ENCODE results near the gene MAST3.
"Not testable (repeated sequence)": the region's sequence is repeated elsewhere in the genome, so short reads cannot be mapped to it uniquely, and the experiment has no call there.

The MAST3 gene

DNA sequence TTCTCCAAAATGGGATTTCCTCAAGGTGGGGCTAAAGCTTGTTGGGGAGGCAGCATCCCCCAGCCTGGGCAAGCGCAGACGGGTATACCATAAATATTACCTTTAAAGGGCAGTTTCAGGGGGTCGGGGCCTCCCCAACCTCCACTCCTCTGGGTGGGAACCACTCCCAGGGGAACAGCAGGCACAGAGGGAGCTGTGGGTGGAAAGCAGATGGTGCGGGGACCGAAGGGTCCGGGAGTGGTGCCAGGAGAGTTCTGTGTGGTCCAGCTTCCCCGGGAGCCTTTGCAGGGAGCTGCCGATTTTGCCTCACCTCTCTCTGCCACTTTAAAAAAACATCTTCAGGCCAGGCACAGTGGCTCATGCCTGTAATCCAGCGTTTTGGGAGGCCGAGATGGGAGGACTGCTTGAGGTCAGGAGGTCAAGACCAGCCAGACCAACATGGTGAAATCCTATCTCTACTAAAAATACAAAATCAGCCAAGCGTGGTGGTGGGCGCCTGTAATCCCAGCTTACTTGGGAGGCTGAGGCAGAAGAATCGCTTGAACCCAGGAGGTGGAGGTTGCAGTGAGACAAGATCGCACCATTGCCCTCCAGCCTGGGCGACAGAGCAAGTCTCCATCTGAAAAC is 5.5 kb downstream of the MAST3 start:
- peaks cover 5% of the 10 kb centered on the region for H3K4me1 ChIP-seq (ENCODE audit: control insufficient read depth, low read depth, low read length)
- H3K4me3 ChIP-seq (ENCODE audit: low read length), result no peak overlapping the region
- peaks cover 18% of the 10 kb centered on the region for H3K27me3 ChIP-seq (ENCODE audit: control insufficient read depth, insufficient read depth, low read length)
- no peak overlapping the region for H3K27ac ChIP-seq (ENCODE audit: low read length)
- no peaks in the 10 kb centered on the region for H3K36me3 ChIP-seq (ENCODE audit: control insufficient read depth, low read depth, low read length)
- no peak overlapping the region for H3K9ac ChIP-seq (ENCODE audit: low read length)
- H3K9me3 ChIP-seq (ENCODE audit: control insufficient read depth, low read depth, low read length), result no peaks in the 10 kb centered on the region

DNA sequence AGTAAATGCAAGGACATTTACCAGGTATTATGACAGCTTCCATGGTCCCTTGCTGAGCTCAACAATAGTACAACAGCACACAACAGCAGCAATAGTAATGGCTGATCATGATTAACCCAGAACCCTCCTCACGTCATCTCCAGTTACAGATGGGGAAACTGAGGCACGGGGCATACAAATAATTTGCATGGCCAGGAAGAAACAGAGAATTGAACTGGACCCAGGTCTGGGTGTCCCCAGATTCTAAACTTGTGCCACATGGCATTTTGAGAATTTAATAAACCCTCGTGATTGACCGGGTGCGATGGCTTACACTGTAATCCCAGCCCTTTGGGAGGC is 7.2 kb downstream of the MAST3 start:
- no peaks in the 10 kb centered on the region for H3K36me3 ChIP-seq (ENCODE audit: control insufficient read depth, low read depth, low read length)
- H3K9me3 ChIP-seq (ENCODE audit: control insufficient read depth, low read depth, low read length), result no peaks in the 10 kb centered on the region
- H3K4me3 ChIP-seq (ENCODE audit: low read length), result peak overlapping the region; percentile 43
- H3K27ac ChIP-seq (ENCODE audit: low read length), result no peak overlapping the region
- peaks cover 8% of the 10 kb centered on the region for H3K4me1 ChIP-seq (ENCODE audit: control insufficient read depth, low read depth, low read length)
- no peak overlapping the region for H3K9ac ChIP-seq (ENCODE audit: low read length)
- H3K27me3 ChIP-seq (ENCODE audit: control insufficient read depth, insufficient read depth, low read length), result peaks cover 17% of the 10 kb centered on the region

DNA sequence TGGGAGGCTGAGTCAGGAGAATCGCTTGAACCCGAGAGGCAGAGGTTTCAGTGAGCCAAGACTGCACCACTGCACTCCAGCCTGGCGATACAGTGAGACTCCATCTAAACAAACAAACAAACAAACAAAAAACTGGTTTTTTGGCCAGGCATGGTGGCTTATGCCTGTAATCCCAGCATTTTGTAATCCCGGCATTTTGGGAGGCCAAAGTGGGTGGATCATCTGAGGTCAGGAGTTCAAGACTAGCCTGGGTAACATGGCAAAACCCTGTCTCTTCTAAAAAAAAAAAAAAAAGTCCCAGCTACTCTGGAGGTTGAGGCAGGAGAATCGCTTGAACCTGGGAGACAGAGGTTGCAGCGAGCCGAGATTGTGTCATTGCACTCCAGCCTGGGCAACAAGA is 7.7 kb downstream of the MAST3 start:
- not testable (repeated sequence) for H3K4me1 ChIP-seq (ENCODE audit: control insufficient read depth, low read depth, low read length); H3K4me3 ChIP-seq (ENCODE audit: low read length); H3K36me3 ChIP-seq (ENCODE audit: control insufficient read depth, low read depth, low read length); H3K9ac ChIP-seq (ENCODE audit: low read length); H3K9me3 ChIP-seq (ENCODE audit: control insufficient read depth, low read depth, low read length); H3K27ac ChIP-seq (ENCODE audit: low read length)
- H3K27me3 ChIP-seq (ENCODE audit: control insufficient read depth, insufficient read depth, low read length), result peaks cover 17% of the 10 kb centered on the region

GRCh38 chr19:18107235-18107634 is 9.7 kb downstream of the MAST3 start:
- Histone ChIP-seq H3K9me3 (ENCODE audit: control insufficient read depth, low read depth, low read length) (no peaks in the 10 kb centered on the region), H3K36me3 (ENCODE audit: control insufficient read depth, low read depth, low read length) (no peaks in the 10 kb centered on the region), H3K4me3 (ENCODE audit: low read length) (no peak overlapping the region), H3K27me3 (ENCODE audit: control insufficient read depth, insufficient read depth, low read length) (peaks cover 24% of the 10 kb centered on the region), H3K9ac (ENCODE audit: low read length) (no peak overlapping the region), H3K4me1 (ENCODE audit: control insufficient read depth, low read depth, low read length) (peaks cover 3% of the 10 kb centered on the region), H3K27ac (ENCODE audit: low read length) (no peak overlapping the region)

DNA sequence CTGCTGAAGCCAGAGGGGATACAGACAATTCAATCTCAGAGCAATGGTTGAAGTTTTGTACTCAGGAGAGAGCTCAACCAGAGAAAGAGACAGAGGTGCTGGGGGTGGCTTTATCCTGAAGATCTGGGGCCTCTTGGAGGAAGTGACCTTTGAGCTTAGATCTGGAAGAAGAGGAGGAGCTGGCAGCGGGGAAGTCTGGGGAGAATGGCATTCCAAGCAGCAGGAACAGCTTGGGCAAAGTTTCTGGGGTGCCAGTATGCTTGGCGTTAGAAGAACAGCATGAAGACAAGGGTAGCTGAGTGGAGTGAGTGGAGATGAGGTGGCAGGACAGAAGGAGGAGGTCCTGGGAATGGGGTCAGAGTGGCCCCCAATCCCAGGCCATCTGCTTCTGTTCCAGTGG is 11.3 kb downstream of the MAST3 start:
- Histone ChIP-seq H3K27me3 (ENCODE audit: control insufficient read depth, insufficient read depth, low read length) (peaks cover 24% of the 10 kb centered on the region), H3K9me3 (ENCODE audit: control insufficient read depth, low read depth, low read length) (no peaks in the 10 kb centered on the region), H3K4me1 (ENCODE audit: control insufficient read depth, low read depth, low read length) (peaks cover 3% of the 10 kb centered on the region), H3K27ac (ENCODE audit: low read length) (no peak overlapping the region), H3K36me3 (ENCODE audit: control insufficient read depth, low read depth, low read length) (no peaks in the 10 kb centered on the region), H3K4me3 (ENCODE audit: low read length) (peak overlapping the region; percentile 78), H3K9ac (ENCODE audit: low read length) (no peak overlapping the region)

- no peaks in the 10 kb centered on the region for H3K9me3 ChIP-seq (ENCODE audit: control insufficient read depth, low read depth, low read length)
- H3K27ac ChIP-seq (ENCODE audit: low read length), result no peak overlapping the region
- peaks cover 24% of the 10 kb centered on the region for H3K27me3 ChIP-seq (ENCODE audit: control insufficient read depth, insufficient read depth, low read length)
- H3K4me1 ChIP-seq (ENCODE audit: control insufficient read depth, low read depth, low read length), result peaks cover 3% of the 10 kb centered on the region
- H3K36me3 ChIP-seq (ENCODE audit: control insufficient read depth, low read depth, low read length), result no peaks in the 10 kb centered on the region
- H3K9ac ChIP-seq (ENCODE audit: low read length), result no peak overlapping the region
- peak overlapping the region; percentile 78 for H3K4me3 ChIP-seq (ENCODE audit: low read length)
Observed at GRCh38 chr19:18109341-18109732, 11.8 kb downstream of the MAST3 start.

GRCh38 chr19:18109733-18110608 is 12.4 kb downstream of the MAST3 start:
- H3K27me3 ChIP-seq (ENCODE audit: control insufficient read depth, insufficient read depth, low read length), result peaks cover 24% of the 10 kb centered on the region
- H3K9me3 ChIP-seq (ENCODE audit: control insufficient read depth, low read depth, low read length), result no peaks in the 10 kb centered on the region
- H3K36me3 ChIP-seq (ENCODE audit: control insufficient read depth, low read depth, low read length), result no peaks in the 10 kb centered on the region
- H3K4me1 ChIP-seq (ENCODE audit: control insufficient read depth, low read depth, low read length), result peaks cover 3% of the 10 kb centered on the region
- peak overlapping the region; percentile 78 for H3K4me3 ChIP-seq (ENCODE audit: low read length)
- H3K27ac ChIP-seq (ENCODE audit: low read length), result no peak overlapping the region
- H3K9ac ChIP-seq (ENCODE audit: low read length), result no peak overlapping the region

DNA sequence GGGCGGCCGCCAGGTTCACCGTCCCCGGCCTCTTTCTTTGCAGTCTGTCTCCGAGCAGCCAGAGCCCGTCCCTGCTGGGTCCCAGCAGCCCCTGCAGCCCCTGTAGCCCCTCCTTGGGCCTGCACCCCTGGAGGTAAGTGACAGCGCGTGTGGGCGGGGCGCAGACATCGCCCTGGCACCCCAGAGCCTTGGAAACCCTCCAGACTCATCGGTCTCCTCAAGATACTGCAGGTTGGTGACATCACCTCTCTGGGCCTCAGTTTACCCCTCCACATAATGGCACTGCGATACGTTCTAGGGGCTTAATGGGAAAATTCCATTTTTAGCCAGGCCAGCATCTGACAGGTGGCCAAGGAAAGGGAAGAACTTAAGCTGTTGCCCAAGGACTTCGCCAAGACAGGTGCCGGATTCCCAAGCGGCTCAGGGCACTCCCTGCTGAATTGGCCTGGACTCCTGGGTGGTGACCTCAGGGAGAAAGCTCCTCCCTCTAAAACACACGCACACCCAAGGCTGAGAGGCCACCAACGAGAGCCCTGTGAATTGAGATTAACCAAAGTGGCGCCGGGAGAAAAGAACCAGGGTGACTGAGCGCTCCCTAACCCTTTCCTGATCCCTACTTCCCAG is 13.1 kb downstream of the MAST3 start:
- H3K27me3 ChIP-seq (ENCODE audit: control insufficient read depth, insufficient read depth, low read length), result peaks cover 24% of the 10 kb centered on the region
- no peaks in the 10 kb centered on the region for H3K36me3 ChIP-seq (ENCODE audit: control insufficient read depth, low read depth, low read length)
- no peak overlapping the region for H3K9ac ChIP-seq (ENCODE audit: low read length)
- peak overlapping the region; percentile 78 for H3K4me3 ChIP-seq (ENCODE audit: low read length)
- peaks cover 3% of the 10 kb centered on the region for H3K4me1 ChIP-seq (ENCODE audit: control insufficient read depth, low read depth, low read length)
- H3K9me3 ChIP-seq (ENCODE audit: control insufficient read depth, low read depth, low read length), result no peaks in the 10 kb centered on the region
- H3K27ac ChIP-seq (ENCODE audit: low read length), result no peak overlapping the region

- H3K9ac ChIP-seq (ENCODE audit: low read length), result no peak overlapping the region
- no peaks in the 10 kb centered on the region for H3K36me3 ChIP-seq (ENCODE audit: control insufficient read depth, low read depth, low read length)
- no peak overlapping the region for H3K4me3 ChIP-seq (ENCODE audit: low read length)
- peaks cover 24% of the 10 kb centered on the region for H3K27me3 ChIP-seq (ENCODE audit: control insufficient read depth, insufficient read depth, low read length)
- H3K27ac ChIP-seq (ENCODE audit: low read length), result no peak overlapping the region
- no peaks in the 10 kb centered on the region for H3K9me3 ChIP-seq (ENCODE audit: control insufficient read depth, low read depth, low read length)
- peaks cover 7% of the 10 kb centered on the region for H3K4me1 ChIP-seq (ENCODE audit: control insufficient read depth, low read depth, low read length)
Observed at GRCh38 chr19:18112989-18113478, 15.5 kb downstream of the MAST3 start.

DNA sequence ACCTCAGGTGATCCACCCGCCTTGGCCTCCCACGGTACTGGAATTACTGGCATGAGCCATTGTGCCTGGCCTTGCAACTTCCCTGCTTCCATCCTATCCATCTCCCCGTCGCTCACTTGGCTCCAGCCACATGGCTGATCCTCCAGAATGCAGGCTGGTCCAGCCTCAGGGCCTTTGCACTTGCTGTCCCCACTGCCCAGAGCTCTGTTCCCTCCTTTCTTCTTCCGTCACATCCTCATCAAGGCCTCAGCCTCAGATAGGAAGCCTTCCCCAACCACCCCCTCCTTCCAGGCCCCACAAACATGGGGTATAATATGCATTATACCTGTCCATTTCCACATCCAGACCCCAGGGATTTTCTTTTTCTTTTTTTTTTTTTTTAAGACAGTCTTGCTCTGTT is 16.2 kb downstream of the MAST3 start:
- Histone ChIP-seq H3K9ac (ENCODE audit: low read length) (no peak overlapping the region), H3K4me1 (ENCODE audit: control insufficient read depth, low read depth, low read length) (peaks cover 7% of the 10 kb centered on the region), H3K36me3 (ENCODE audit: control insufficient read depth, low read depth, low read length) (no peaks in the 10 kb centered on the region), H3K4me3 (ENCODE audit: low read length) (no peak overlapping the region), H3K27ac (ENCODE audit: low read length) (no peak overlapping the region), H3K27me3 (ENCODE audit: control insufficient read depth, insufficient read depth, low read length) (peaks cover 21% of the 10 kb centered on the region), H3K9me3 (ENCODE audit: control insufficient read depth, low read depth, low read length) (no peaks in the 10 kb centered on the region)

GRCh38 chr19:18114483-18114882 is 16.9 kb downstream of the MAST3 start:
- peaks cover 14% of the 10 kb centered on the region for H3K27me3 ChIP-seq (ENCODE audit: control insufficient read depth, insufficient read depth, low read length)
- H3K27ac ChIP-seq (ENCODE audit: low read length), result no peak overlapping the region
- H3K4me3 ChIP-seq (ENCODE audit: low read length), result no peak overlapping the region
- no peaks in the 10 kb centered on the region for H3K36me3 ChIP-seq (ENCODE audit: control insufficient read depth, low read depth, low read length)
- no peaks in the 10 kb centered on the region for H3K9me3 ChIP-seq (ENCODE audit: control insufficient read depth, low read depth, low read length)
- peaks cover 4% of the 10 kb centered on the region for H3K4me1 ChIP-seq (ENCODE audit: control insufficient read depth, low read depth, low read length)
- no peak overlapping the region for H3K9ac ChIP-seq (ENCODE audit: low read length)

Measured in iPS-18a (cell line).